ENCODE data around the gene NLRP12.

- TF ChIP-seq EZH2 (IDR thresholded peaks at IDR 0.05; ENCODE audit: insufficient read depth, poor library complexity, severe bottlenecking) = no peak
- no peak for TF ChIP-seq EZH2phosphoT487 (IDR thresholded peaks at IDR 0.05; ENCODE audit: insufficient read depth, low read depth)
These were observed 29.6 kb upstream of the NLRP12 start for GRCh38 chr19:53853707-53854106.
